GM13976 (cell line): Measurements from ENCODE around the gene OBP2A.
A peak's percentile ranks its signal among the peaks of the same experiment; 100 is the strongest.
"Not testable (repeated sequence)": the region's sequence is repeated elsewhere in the genome, so short reads cannot be mapped to it uniquely, and the experiment has no call there.

Source experiments
- DNase-seq: peaks from one replicate; pipeline ENCODE4 v3.0.0; 2012; ENCODE audit warnings: low spot score
- in situ Hi-C: fragments of 300-500 bp; cut with MboI; formaldehyde crosslinking; loops from one replicate; pipeline ENCODE4 v1.12.0; 2022; ENCODE audit warnings: low sequenced_read_pairs, mixed read lengths, inconsistent platforms; ENCODE audit not compliant: unreplicated experiment
- TF ChIP-seq, protein P1 (sequence below): IDR thresholded peaks from 2 replicates; pipeline ENCODE4 v1.5.1; 2012; ENCODE audit warnings: borderline replicate concordance, mild to moderate bottlenecking; ENCODE audit not compliant: insufficient read depth; ENCODE audit errors: extremely low read depth, missing control alignments, control extremely low read depth

OBP2A gene

DNA sequence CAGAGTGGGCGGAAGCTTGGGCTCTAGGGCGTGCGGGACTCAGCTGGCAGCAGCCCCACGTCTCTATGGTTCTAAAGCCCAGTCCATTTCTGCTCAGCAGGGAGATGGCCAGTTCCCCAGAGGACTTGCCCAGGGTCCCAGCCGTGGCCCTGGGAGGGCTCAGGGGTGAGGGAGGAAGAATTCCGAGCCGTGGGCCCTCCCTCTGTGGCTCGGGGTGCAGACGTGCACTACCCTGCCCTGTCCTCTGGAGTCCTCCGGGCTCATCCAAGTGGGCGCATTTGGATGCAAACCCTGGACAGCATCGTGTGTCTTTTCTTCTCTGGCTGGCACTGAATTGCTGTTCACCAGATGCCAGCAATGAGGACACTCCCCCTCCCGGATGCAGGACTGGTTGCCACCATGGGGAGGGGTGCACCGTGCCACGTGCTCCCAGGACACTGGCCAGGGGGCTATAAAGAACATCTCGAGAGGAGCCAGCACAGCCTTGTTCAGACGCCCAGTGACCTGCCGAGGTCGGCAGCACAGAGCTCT, at the start of gene OBP2A:
Gene OBP2A (plus strand): TSS at position 481 of the 531 bp plus-strand sequence. CDS start 55 bp downstream, outside the sequence.
- DNase-seq, result not testable (repeated sequence)

GRCh38 chr9:135498381-135499126, 47.4 kb upstream of the OBP2A start:
- no peak for DNase-seq
- in situ Hi-C loops, result no loop called here
- TF ChIP-seq, protein P1, sequence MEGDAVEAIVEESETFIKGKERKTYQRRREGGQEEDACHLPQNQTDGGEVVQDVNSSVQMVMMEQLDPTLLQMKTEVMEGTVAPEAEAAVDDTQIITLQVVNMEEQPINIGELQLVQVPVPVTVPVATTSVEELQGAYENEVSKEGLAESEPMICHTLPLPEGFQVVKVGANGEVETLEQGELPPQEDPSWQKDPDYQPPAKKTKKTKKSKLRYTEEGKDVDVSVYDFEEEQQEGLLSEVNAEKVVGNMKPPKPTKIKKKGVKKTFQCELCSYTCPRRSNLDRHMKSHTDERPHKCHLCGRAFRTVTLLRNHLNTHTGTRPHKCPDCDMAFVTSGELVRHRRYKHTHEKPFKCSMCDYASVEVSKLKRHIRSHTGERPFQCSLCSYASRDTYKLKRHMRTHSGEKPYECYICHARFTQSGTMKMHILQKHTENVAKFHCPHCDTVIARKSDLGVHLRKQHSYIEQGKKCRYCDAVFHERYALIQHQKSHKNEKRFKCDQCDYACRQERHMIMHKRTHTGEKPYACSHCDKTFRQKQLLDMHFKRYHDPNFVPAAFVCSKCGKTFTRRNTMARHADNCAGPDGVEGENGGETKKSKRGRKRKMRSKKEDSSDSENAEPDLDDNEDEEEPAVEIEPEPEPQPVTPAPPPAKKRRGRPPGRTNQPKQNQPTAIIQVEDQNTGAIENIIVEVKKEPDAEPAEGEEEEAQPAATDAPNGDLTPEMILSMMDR, result no peak

More for the DNA sequence above, at the start of gene OBP2A:
- in situ Hi-C loops, result not testable (repeated sequence)

- in situ Hi-C loops, result no loop called here
- TF ChIP-seq, protein P1, result no peak
- peak; percentile 90 for DNase-seq
Measured at GRCh38 chr9:135499326-135500070, 46.4 kb upstream of the OBP2A start.

DNA sequence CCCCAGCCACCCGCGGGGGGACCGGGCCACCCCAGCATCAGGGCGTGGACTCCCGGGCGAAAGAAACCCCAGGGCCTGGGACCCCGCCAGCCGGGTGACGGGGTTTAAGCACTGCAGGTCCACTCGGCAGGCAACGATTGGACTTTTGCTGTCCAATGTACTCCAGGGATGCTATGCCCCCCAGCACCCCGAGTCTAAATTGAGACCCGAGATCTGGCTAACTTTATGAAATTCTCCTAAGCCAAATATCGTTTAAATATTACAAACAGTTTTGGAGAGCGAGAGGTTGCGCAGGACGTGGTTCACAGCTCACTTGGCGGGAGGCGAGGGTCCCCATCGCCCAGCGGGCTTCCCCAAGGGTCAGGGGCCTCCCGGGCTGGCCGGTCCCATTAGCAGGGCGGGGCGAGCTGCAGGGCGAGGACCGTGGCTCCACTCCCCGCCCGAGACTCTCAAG, 45.8 kb upstream of the OBP2A start:
- TF ChIP-seq, protein P1, result no peak
- no peak for DNase-seq
- in situ Hi-C loops, result no loop called here

DNA sequence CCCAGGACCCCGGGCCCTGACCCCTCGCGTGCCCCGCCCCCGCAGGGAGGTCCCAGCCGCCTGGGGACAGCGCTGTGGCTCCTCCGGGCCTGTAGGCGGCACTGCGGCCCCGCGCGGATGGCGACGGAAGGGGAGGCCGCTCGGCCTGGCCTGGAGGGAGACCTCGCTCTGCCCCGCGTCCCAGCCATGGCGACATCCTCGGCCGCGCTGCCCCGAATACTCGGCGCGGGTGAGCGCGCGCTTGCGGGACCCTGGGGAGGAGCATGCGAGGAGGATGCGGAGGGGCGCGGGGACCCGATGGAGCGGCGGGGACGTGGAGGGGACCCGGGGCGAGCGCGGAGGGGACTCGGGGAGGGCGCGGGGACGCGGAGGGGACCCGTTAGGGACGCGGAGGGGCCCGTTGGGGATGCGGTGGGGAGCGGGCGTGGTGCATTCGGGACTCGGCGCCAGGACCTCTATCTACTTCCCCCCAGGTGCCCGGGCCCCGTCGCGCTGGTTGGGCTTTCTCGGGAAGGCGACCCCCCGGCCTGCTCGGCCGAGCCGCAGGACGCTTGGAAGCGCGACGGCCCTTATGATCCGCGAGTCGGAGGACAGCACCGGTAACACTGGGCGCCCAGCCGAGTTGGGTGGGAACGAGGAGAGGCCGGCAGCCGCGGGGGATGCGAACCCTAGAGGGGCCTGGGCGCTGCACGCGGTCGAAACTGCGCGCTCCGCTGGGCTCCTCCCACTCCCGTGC, 45.2 kb upstream of the OBP2A start, which contains the start of gene MRPS2:
Gene MRPS2 (plus strand): TSS at position 158 of the 736 bp plus-strand sequence. CDS start 29 bp downstream, at position 187.
- in situ Hi-C loops, result no loop called here
- peak; percentile 96 for DNase-seq
- TF ChIP-seq, protein P1, result peak; percentile 97

- DNase-seq, result peak; percentile 86
- TF ChIP-seq, protein P1, result no peak
- in situ Hi-C loops, result no loop called here
Measured at GRCh38 chr9:135501261-135502167, 44.4 kb upstream of the OBP2A start.
